A375 (cell line): ENCODE data around the gene RALGDS. TPM values are rescaled to one million over a fixed set of nuclear protein-coding genes. Genes with fewer than 3 reads are reported as not detected.

ENCODE experiments used
- small RNA-seq: library from RNA; depleted of rRNA; stranded (forward); fragments of <200 nt; gene quantifications from one replicate; pipeline ENCODE3, GENCODE V24; 2014
- total RNA-seq: library from RNA; depleted of rRNA; stranded (reverse); fragments of >200 nt; shearing (Covaris generic); gene quantifications from 2 replicates; pipeline ENCODE4 v1.2.3, GENCODE V29; 2014; rRNA removed

RALGDS gene
- 32.5 and 40.5 TPM in 2 replicates for total RNA-seq

DNA sequence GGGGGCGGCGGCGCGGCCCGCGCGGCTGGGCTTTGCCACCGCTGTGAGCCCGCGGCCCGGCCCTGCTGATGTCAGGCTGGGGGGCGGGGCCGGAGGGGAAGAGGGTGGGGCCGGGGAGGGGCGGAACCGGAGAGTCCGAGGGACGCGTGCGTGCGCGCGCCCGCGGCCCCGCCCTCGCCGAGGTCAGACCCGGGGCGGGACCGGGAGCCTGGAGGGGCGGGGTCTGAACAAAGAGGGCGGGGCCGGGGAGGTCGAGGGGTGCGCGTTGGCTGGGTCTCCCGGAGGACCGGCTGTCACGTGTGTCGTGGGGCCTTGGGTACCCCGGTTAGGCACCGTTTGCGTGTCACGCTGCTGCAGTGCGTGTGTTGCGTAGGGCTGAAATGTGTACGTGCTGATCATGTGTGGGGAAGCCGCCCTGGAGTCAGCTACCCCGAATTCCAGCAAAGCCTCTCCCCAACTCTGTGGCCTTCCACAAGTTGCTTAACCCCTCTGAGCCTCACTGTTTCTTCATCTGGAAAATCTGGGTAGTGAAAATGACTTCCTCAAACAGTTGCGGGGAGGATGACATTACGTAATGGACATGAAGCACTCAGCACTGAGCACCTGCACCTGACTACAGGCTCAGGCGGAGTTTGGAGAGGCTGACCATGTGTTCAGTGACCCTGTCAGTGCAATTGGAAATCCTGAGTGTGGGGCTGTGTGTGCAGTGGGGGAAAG, at the start of gene RALGDS:
Gene RALGDS (minus strand): TSS at position 43 of the 717 bp plus-strand sequence. CDS start 86 bp downstream, outside the sequence.

DNA sequence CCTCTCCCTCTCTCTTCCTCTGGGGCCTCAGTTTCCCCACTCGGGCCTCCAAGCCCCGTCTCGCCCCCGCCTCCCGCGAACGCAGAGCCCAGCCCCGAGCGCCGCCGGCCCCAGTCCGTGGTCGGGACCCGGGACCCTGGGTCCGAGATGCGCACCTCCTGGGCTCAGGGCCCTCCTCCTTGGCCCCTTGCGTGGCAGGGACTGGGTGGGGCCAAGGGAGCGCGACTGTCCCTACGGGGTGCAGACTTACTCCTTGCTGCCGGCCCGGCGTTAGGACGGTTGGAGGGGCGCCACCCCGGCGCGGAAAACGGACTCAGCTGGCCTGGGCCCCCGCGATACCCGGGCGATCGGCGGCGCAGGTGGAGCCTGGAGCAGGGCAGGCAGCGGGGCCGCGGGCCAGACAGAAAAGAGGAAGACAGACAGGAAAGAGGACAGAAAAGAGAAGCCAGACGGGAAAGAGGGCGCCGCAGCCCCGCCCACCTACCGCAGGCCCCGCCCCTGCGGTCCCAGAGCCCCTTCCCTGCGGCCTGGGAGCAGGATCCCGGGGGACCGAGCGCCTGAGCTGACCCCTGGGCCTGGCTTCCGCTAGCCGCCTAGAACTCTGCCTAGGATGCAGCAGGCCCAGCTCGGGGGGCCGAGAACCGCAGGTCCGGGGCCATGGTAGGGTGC, 42.6 kb upstream of the RALGDS start, which contains the start of gene GBGT1:
Gene GBGT1 (minus strand): TSS at position 411 of the 669 bp plus-strand sequence. CDS start 1,502 bp downstream, outside the sequence.

DNA sequence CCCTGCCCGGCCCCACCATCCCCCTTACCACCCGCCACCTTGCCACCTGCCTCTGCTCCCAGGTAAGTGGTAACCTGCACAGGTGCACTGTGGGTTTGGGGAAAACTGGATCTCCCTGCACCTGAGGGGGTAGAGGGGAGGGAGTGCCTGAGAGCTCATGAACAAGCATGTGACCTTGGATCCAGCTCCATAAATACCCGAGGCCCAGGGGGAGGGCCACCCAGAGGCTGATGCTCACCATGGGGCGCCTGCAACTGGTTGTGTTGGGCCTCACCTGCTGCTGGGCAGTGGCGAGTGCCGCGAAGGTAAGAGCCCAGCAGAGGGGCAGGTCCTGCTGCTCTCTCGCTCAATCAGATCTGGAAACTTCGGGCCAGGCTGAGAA, 59.3 kb downstream of the RALGDS start, which contains the start of gene CEL:
Gene CEL (plus strand): TSS at position 218 of the 382 bp plus-strand sequence. CDS start 22 bp downstream, at position 240.

Small RNA genes lying within 50 kb of the gene (small RNA-seq; reads per million reads assigned to genes)
- not detected for gene MIR6877

Other genes starting within 250 kb of the RALGDS start
- 0.05 and 0.68 TPM in 2 replicates for gene AK8, start 243.0 kb downstream of the RALGDS start, total RNA-seq
- 4.0 and 5.8 TPM in 2 replicates for gene SPACA9, start 242.3 kb downstream of the RALGDS start, total RNA-seq
- 16.3 and 17.7 TPM in 2 replicates for gene TSC1, start 176.6 kb downstream of the RALGDS start, total RNA-seq
- not detected in 2 replicates for gene GFI1B, start 142.5 kb downstream of the RALGDS start, total RNA-seq
- gene GTF3C5, start 90.2 kb downstream of the RALGDS start, total RNA-seq: 94.9 and 101 TPM in 2 replicates
- 0.19 TPM in 1 of 2 replicates, not detected in the other for gene CEL, start 59.3 kb downstream of the RALGDS start, total RNA-seq
- 17.6 and 22.6 TPM in 2 replicates for gene GBGT1, start 42.7 kb upstream of the RALGDS start, total RNA-seq
- not detected in 2 replicates for gene OBP2B, start 88.0 kb upstream of the RALGDS start, total RNA-seq
- gene ABO, start 154.0 kb upstream of the RALGDS start, total RNA-seq: not detected in 2 replicates
- gene SURF6, start 214.9 kb upstream of the RALGDS start, total RNA-seq: 56.2 and 62.8 TPM in 2 replicates
- 29.7 and 31.6 TPM in 2 replicates for gene MED22, start 226.9 kb upstream of the RALGDS start, total RNA-seq
- gene RPL7A, start 227.0 kb upstream of the RALGDS start, total RNA-seq: 2,460 and 2,581 TPM in 2 replicates
- gene SURF1, start 235.2 kb upstream of the RALGDS start, total RNA-seq: 35.5 and 40.5 TPM in 2 replicates
- gene SURF2, start 235.3 kb upstream of the RALGDS start, total RNA-seq: 88.1 and 115 TPM in 2 replicates